Panc1 (cell line): ENCODE measurements around the gene STOX2. TPM values are rescaled to one million over a fixed set of nuclear protein-coding genes. Genes with fewer than 3 reads are reported as not detected.
"Not testable (repeated sequence)": the region's sequence is repeated elsewhere in the genome, so short reads cannot be mapped to it uniquely, and the experiment has no call there.

Experiments used
- ATAC-seq: fragments of 200-7000 bp; cut with Tn5 transposase; 2 replicates; pipeline ENCODE4 v1.9.1; 2020; ENCODE audit warnings: mild to moderate bottlenecking, moderate library complexity
- BruUV-seq: library from RNA; stranded (reverse); fragments of 400-500 nt; replicated peaks from 2 replicates; lab custom pipeline; 2021; lab: Mats Ljungman, UMichigan
- CTCF ChIA-PET: fragments of 300-600 bp; sonication (Branson Sonifier 250); formaldehyde crosslinking; loops from one replicate; lab custom pipeline; 2022; ENCODE audit warnings: antibody characterized with exemption; lab: Charles Lee
- POLR2A ChIA-PET: fragments of 300-600 bp; sonication (Branson Sonifier 250); formaldehyde crosslinking; loops from one replicate; lab custom pipeline; 2022; ENCODE audit warnings: antibody characterized with exemption; lab: Charles Lee
- DNase-seq: peaks from one replicate; pipeline ENCODE4 v3.0.0-alpha.2; 2010; ENCODE audit warnings: low read depth, low spot score
- H3K27ac ChIP-seq: 2 replicates; pipeline ENCODE4 v1.5.1; 2011; ENCODE audit warnings: mild to moderate bottlenecking, low read length, inconsistent platforms
- H3K27me3 ChIP-seq: fragments of 200-500 bp; sonication (Bioruptor generic); 2 replicates; pipeline ENCODE4 v1.6.0; 2014; ENCODE audit warnings: low read length, inconsistent platforms; ENCODE audit not compliant: control insufficient read depth, insufficient read depth
- H3K36me3 ChIP-seq: fragments of 200-500 bp; sonication (Bioruptor generic); 2 replicates; pipeline ENCODE4 v1.5.1; 2014; ENCODE audit warnings: inconsistent platforms, mild to moderate bottlenecking, low read length, moderate library complexity; ENCODE audit not compliant: control insufficient read depth, insufficient read depth
- H3K4me1 ChIP-seq: 2 replicates; pipeline ENCODE4 v1.5.1; 2011; ENCODE audit warnings: inconsistent platforms, mild to moderate bottlenecking, low read length, moderate library complexity; ENCODE audit not compliant: control insufficient read depth, insufficient read depth
- H3K4me3 ChIP-seq, 2 experiments: 2 replicates each; pipeline ENCODE4 v1.5.1; 2011 to 2012; ENCODE audit warnings: low read depth in 2 of 2, low read length in 2 of 2, mild to moderate bottlenecking in 2 of 2, inconsistent platforms in 1 of 2, moderate library complexity in 1 of 2
- H3K9me3 ChIP-seq: fragments of 200-500 bp; sonication (Bioruptor generic); 2 replicates; pipeline ENCODE4 v1.5.1; 2014; ENCODE audit warnings: low read depth, mild to moderate bottlenecking, inconsistent platforms, low read length, moderate library complexity; ENCODE audit not compliant: control insufficient read depth, insufficient read depth
- CTCF ChIP-seq: fragments of 450-650 bp; IDR thresholded peaks from 2 replicates; pipeline ENCODE4 v1.5.1; 2017; ENCODE audit warnings: mild to moderate bottlenecking
- POLR2AphosphoS5 ChIP-seq: IDR thresholded peaks from 2 replicates; pipeline ENCODE4 v1.6.1; 2012; ENCODE audit warnings: mild to moderate bottlenecking, low read depth, low read length, moderate library complexity
- SIN3A ChIP-seq: IDR thresholded peaks from 2 replicates; pipeline ENCODE4 v1.6.1; 2012; ENCODE audit warnings: low read depth, mild to moderate bottlenecking, low read length, moderate library complexity, borderline replicate concordance; ENCODE audit not compliant: insufficient read depth
- TCF7L2 ChIP-seq: IDR thresholded peaks from 2 replicates; pipeline ENCODE4 v1.6.1; 2011; ENCODE audit warnings: mild to moderate bottlenecking, low read depth, low read length, inconsistent platforms
- in situ Hi-C: cut with HindIII; loops from 2 replicates; pipeline ENCODE4 v1.10.0; 2016; ENCODE audit warnings: low sequenced_read_pairs, low pct_unique_long_range_greater_than_20kb
- intact Hi-C: fragments of 100-400 bp; cut with micrococcal nuclease; formaldehyde crosslinking; loops from one replicate; pipeline ENCODE4 v1.10.0; 2022; ENCODE audit not compliant: unreplicated experiment
- total RNA-seq: library from RNA; stranded (reverse); gene quantifications from one replicate; pipeline ENCODE4 v1.2.1, GENCODE V29; 2021; ENCODE audit not compliant: unreplicated experiment
- TF ChIP-seq, protein P1 (sequence below), 2 experiments: IDR thresholded peaks; 2 replicates each; pipeline ENCODE4 v1.6.1; 2011 to 2012; ENCODE audit warnings: low read depth in 2 of 2, control low read depth in 1 of 2, low read length in 1 of 2, mild to moderate bottlenecking in 1 of 2, moderate library complexity in 1 of 2; ENCODE audit not compliant: insufficient read depth in 1 of 2

Gene STOX2
- total RNA-seq, 1 experiment from 2014 or later, result 10.6 TPM

GRCh38 chr4:183945741-183946140 is 40.6 kb downstream of the STOX2 start:
- H3K27me3 ChIP-seq, result no peaks in the 10 kb centered on the region
- ATAC-seq (no peak), DNase-seq (no peak)
- intact Hi-C loops, result no loop called here
- no TSS peak for BruUV-seq
- H3K4me1 ChIP-seq, result no peaks in the 10 kb centered on the region
- TF ChIP-seq POLR2AphosphoS5 (no peak), TCF7L2 (no peak), SIN3A (no peak), CTCF (no peak)
- TF ChIP-seq, protein P1, sequence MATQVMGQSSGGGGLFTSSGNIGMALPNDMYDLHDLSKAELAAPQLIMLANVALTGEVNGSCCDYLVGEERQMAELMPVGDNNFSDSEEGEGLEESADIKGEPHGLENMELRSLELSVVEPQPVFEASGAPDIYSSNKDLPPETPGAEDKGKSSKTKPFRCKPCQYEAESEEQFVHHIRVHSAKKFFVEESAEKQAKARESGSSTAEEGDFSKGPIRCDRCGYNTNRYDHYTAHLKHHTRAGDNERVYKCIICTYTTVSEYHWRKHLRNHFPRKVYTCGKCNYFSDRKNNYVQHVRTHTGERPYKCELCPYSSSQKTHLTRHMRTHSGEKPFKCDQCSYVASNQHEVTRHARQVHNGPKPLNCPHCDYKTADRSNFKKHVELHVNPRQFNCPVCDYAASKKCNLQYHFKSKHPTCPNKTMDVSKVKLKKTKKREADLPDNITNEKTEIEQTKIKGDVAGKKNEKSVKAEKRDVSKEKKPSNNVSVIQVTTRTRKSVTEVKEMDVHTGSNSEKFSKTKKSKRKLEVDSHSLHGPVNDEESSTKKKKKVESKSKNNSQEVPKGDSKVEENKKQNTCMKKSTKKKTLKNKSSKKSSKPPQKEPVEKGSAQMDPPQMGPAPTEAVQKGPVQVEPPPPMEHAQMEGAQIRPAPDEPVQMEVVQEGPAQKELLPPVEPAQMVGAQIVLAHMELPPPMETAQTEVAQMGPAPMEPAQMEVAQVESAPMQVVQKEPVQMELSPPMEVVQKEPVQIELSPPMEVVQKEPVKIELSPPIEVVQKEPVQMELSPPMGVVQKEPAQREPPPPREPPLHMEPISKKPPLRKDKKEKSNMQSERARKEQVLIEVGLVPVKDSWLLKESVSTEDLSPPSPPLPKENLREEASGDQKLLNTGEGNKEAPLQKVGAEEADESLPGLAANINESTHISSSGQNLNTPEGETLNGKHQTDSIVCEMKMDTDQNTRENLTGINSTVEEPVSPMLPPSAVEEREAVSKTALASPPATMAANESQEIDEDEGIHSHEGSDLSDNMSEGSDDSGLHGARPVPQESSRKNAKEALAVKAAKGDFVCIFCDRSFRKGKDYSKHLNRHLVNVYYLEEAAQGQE (IDR thresholded peaks at IDR 0.05; ENCODE audit: insufficient read depth in 1 of 2, low read depth in 2 of 2, low read length in 1 of 2), result no peak
- no peak overlapping the region for H3K27ac ChIP-seq
- ChIA-PET POLR2A (no interaction called here), CTCF (no interaction called here)
- no peaks in the 10 kb centered on the region for H3K36me3 ChIP-seq
- in situ Hi-C loops, result no loop called here
- H3K4me3 ChIP-seq, result no peak overlapping the region
- no peaks in the 10 kb centered on the region for H3K9me3 ChIP-seq

DNA sequence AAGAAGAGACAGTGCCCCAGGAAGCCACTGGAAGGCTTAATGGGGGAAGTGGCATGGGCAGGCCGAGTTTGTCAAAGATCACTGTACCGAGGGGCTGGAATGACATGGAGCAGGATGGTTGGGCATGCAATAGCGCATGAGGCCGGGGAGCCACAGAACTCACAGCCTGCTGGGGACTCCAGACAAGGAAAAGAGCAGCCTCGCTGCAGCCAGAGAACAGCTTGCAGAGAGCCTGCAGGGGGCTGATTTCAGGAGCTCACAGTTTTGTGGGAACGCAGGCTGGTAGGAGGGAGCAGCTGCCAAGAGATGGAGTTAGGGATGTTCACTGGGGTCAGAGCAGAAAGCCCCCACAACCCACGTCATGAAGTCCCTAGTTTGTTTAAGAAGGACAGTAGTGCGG is 45.4 kb downstream of the STOX2 start:
- H3K27ac ChIP-seq, result no peak overlapping the region
- intact Hi-C loops, result no loop called here
- in situ Hi-C loops, result no loop called here
- H3K4me3 ChIP-seq, result no peak overlapping the region
- TF ChIP-seq, protein P1 (IDR thresholded peaks at IDR 0.05; ENCODE audit: insufficient read depth in 1 of 2, low read depth in 2 of 2, low read length in 1 of 2), result no peak
- TF ChIP-seq TCF7L2 (no peak), CTCF (no peak)
- no TSS peak for BruUV-seq
- no peak for ATAC-seq
- H3K9me3 ChIP-seq, result no peaks in the 10 kb centered on the region
- POLR2A ChIA-PET, result no interaction called here
- no peak for DNase-seq
- CTCF ChIA-PET, result interaction anchor here (0.6 kb wide), 1 partner anchor 148 kb away, joined by 6 read pairs; no protein-coding TSS in a partner anchor
- no peaks in the 10 kb centered on the region for H3K4me1 ChIP-seq
- no peaks in the 10 kb centered on the region for H3K36me3 ChIP-seq
- no peaks in the 10 kb centered on the region for H3K27me3 ChIP-seq

- ATAC-seq, H3K9me3 ChIP-seq, DNase-seq, CTCF ChIA-PET, H3K27ac ChIP-seq, intact Hi-C loops, in situ Hi-C loops, BruUV-seq, POLR2A ChIA-PET, H3K36me3 ChIP-seq, H3K4me3 ChIP-seq, H3K4me1 ChIP-seq, H3K27me3 ChIP-seq: not testable (repeated sequence)
Observed at GRCh38 chr4:183952652-183953051, 47.5 kb downstream of the STOX2 start.
